Erythroblast (primary cell): ENCODE measurements around the gene EGFR.

Experiments used
- GATA1 ChIP-seq: IDR thresholded peaks from 2 replicates; pipeline ENCODE4 v1.6.1; 2011; ENCODE audit warnings: low read depth, mild to moderate bottlenecking, control low read depth, low read length, moderate library complexity
- POLR2A ChIP-seq: IDR thresholded peaks from 2 replicates; pipeline ENCODE4 v1.6.1; 2011; ENCODE audit warnings: mild to moderate bottlenecking, low read length

DNA sequence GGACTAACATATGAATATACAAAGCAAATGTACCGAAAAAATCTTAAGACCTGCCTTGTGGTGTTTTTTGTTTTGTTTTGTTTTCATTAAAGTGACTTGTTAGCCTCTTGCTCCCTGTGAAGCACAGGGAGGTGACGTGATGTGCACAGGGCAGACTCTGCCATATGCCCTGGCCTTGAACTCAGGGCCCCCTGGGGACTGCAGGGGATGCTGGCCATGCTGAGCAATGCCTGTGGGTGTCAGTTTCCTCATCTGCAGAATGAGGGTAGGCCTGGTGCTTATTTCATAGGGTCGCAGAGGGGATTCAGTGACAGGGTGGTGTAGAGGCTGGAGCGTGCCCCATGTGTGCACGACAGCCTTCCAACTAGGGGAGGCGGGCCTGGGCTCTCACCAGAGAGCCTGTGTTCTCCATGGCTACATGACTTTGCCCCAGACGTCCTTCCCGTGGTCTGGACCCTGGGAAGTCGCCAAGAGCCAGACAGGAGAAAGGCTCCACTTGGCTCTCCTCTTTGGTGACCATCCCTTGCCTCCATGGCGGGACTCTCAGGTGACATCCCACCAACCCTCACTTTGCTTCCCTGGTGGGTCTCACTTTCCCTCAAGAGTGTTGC lies 14.5 kb downstream of the EGFR start:
- no peak for TF ChIP-seq POLR2A
- no peak for TF ChIP-seq GATA1
